GM21528 (cell line): ENCODE results near the gene PEX10.
"Not testable (repeated sequence)": the region's sequence is repeated elsewhere in the genome, so short reads cannot be mapped to it uniquely, and the experiment has no call there.

ENCODE experiments used
- ATAC-seq: cut with Tn5 transposase; IDR thresholded peaks from one replicate; pipeline ENCODE4 v1.9.1; 2021; ENCODE audit warnings: mild to moderate bottlenecking, moderate library complexity; ENCODE audit not compliant: unreplicated experiment, low FRiP score

PEX10 gene

GRCh38 chr1:2412395-2412772, at the start of gene PEX10:
Gene PEX10 (minus strand): TSS chr1:2412564. CDS start chr1:2412502, 62 bp downstream.
- ATAC-seq: peak; percentile 73

- no peak for ATAC-seq
These were observed 48.8 kb upstream of the PEX10 start for GRCh38 chr1:2460996-2461751.

GRCh38 chr1:2460203-2460602, 47.8 kb upstream of the PEX10 start:
- no peak for ATAC-seq

GRCh38 chr1:2459757-2460156, 47.4 kb upstream of the PEX10 start:
- no peak for ATAC-seq

GRCh38 chr1:2459102-2459753, 46.9 kb upstream of the PEX10 start:
- not testable (repeated sequence) for ATAC-seq

- ATAC-seq: no peak
These were observed 46.3 kb upstream of the PEX10 start for GRCh38 chr1:2458687-2459086.

- no peak for ATAC-seq
These were observed 45.1 kb upstream of the PEX10 start for GRCh38 chr1:2457444-2457843.

- no peak for ATAC-seq
These were observed 43.4 kb upstream of the PEX10 start for GRCh38 chr1:2455757-2456156.

- no peak for ATAC-seq
These were observed 41.9 kb upstream of the PEX10 start for GRCh38 chr1:2454227-2454626.

GRCh38 chr1:2452932-2453315, 40.6 kb upstream of the PEX10 start:
- no peak for ATAC-seq

- ATAC-seq: no peak
These were observed 40.0 kb upstream of the PEX10 start for GRCh38 chr1:2452201-2452931.

- ATAC-seq: no peak
These were observed 39.4 kb upstream of the PEX10 start for GRCh38 chr1:2451741-2452140.

- no peak for ATAC-seq
These were observed 37.5 kb upstream of the PEX10 start for GRCh38 chr1:2449636-2450454.

- no peak for ATAC-seq
These were observed 35.7 kb upstream of the PEX10 start for GRCh38 chr1:2448098-2448445.

- ATAC-seq: no peak
These were observed 35.1 kb upstream of the PEX10 start for GRCh38 chr1:2447276-2448097.

- ATAC-seq: no peak
These were observed 34.5 kb upstream of the PEX10 start for GRCh38 chr1:2446861-2447260.

GRCh38 chr1:2446394-2446793, 34.0 kb upstream of the PEX10 start:
- ATAC-seq: no peak

GRCh38 chr1:2445823-2446215, 33.5 kb upstream of the PEX10 start:
- no peak for ATAC-seq

GRCh38 chr1:2445162-2445822, 32.9 kb upstream of the PEX10 start:
- ATAC-seq: no peak
